Left kidney (tissue), 2 donors: ENCODE results near the gene INTS6L. TPM values are rescaled to one million over a fixed set of nuclear protein-coding genes. Genes with fewer than 3 reads are reported as not detected.
"Not testable (repeated sequence)": the region's sequence is repeated elsewhere in the genome, so short reads cannot be mapped to it uniquely, and the experiment has no call there.

ENCODE experiments used
- DNase-seq: peaks from one replicate; pipeline ENCODE4 v3.0.0-alpha.2; 2013
- polyA plus RNA-seq: library from polyadenylated mRNA; unstranded; fragments of 120-200 nt; gene quantifications from one replicate; pipeline ENCODE4 v1.2.1, GENCODE V29; 2013; ENCODE audit not compliant: insufficient read length

Gene INTS6L
- polyA plus RNA-seq, 1 donor = 32.2 TPM

GRCh38 chrX:135522132-135522530, 1.7 kb downstream of the INTS6L start:
- DNase-seq = no peak

GRCh38 chrX:135522878-135523693, 2.6 kb downstream of the INTS6L start:
- no peak for DNase-seq

- no peak for DNase-seq
Observed at GRCh38 chrX:135528254-135528653, 7.8 kb downstream of the INTS6L start.

- no peak for DNase-seq
Observed at GRCh38 chrX:135528756-135529155, 8.3 kb downstream of the INTS6L start.

GRCh38 chrX:135530097-135530496, 9.6 kb downstream of the INTS6L start:
- no peak for DNase-seq

GRCh38 chrX:135531813-135532212, 11.4 kb downstream of the INTS6L start:
- DNase-seq = no peak

GRCh38 chrX:135535077-135535940, 14.8 kb downstream of the INTS6L start:
- no peak for DNase-seq

GRCh38 chrX:135536877-135537276, 16.4 kb downstream of the INTS6L start:
- DNase-seq = no peak

GRCh38 chrX:135541351-135541750, 20.9 kb downstream of the INTS6L start:
- DNase-seq = no peak

GRCh38 chrX:135543172-135543571, 22.7 kb downstream of the INTS6L start:
- no peak for DNase-seq

GRCh38 chrX:135543924-135544323, 23.5 kb downstream of the INTS6L start:
- DNase-seq = no peak

- no peak for DNase-seq
Observed at GRCh38 chrX:135544338-135544948, 24.0 kb downstream of the INTS6L start.

- DNase-seq = no peak
Observed at GRCh38 chrX:135547767-135548166, 27.3 kb downstream of the INTS6L start.

- no peak for DNase-seq
Observed at GRCh38 chrX:135549519-135549918, 29.1 kb downstream of the INTS6L start.

GRCh38 chrX:135556055-135556454, 35.6 kb downstream of the INTS6L start:
- no peak for DNase-seq

GRCh38 chrX:135557344-135557743, 36.9 kb downstream of the INTS6L start:
- DNase-seq = no peak

- DNase-seq = no peak
Observed at GRCh38 chrX:135572436-135572835, 52.0 kb downstream of the INTS6L start.

- DNase-seq = no peak
Observed at GRCh38 chrX:135581496-135581895, 61.0 kb downstream of the INTS6L start.

- no peak for DNase-seq
Observed at GRCh38 chrX:135585153-135585552, 64.7 kb downstream of the INTS6L start.

GRCh38 chrX:135591871-135592270, 71.4 kb downstream of the INTS6L start:
- DNase-seq = no peak

- not testable (repeated sequence) for DNase-seq
Observed at GRCh38 chrX:135594049-135594448, 73.6 kb downstream of the INTS6L start.

- not testable (repeated sequence) for DNase-seq
Observed at GRCh38 chrX:135594453-135594852, 74.0 kb downstream of the INTS6L start.

GRCh38 chrX:135595543-135595942, 75.1 kb downstream of the INTS6L start:
- DNase-seq = no peak
